GM21576 (cell line): Measurements from ENCODE around the gene ZNF512.
"Not testable (repeated sequence)": the region's sequence is repeated elsewhere in the genome, so short reads cannot be mapped to it uniquely, and the experiment has no call there.

Experiments used
- ATAC-seq: cut with Tn5 transposase; IDR thresholded peaks from one replicate; pipeline ENCODE4 v1.9.1; 2021; ENCODE audit warnings: mild to moderate bottlenecking, moderate library complexity; ENCODE audit not compliant: unreplicated experiment

Gene ZNF512

GRCh38 chr2:27582129-27582694, 630 bp upstream of the ZNF512 start:
- peak; percentile 5 for ATAC-seq

GRCh38 chr2:27583390-27583915, 611 bp downstream of the ZNF512 start:
- no peak for ATAC-seq

GRCh38 chr2:27584597-27584996, 1.8 kb downstream of the ZNF512 start:
- no peak for ATAC-seq

GRCh38 chr2:27587025-27587424, 4.2 kb downstream of the ZNF512 start:
- no peak for ATAC-seq

GRCh38 chr2:27588308-27588707, 5.5 kb downstream of the ZNF512 start:
- no peak for ATAC-seq

- no peak for ATAC-seq
These were observed 8.9 kb downstream of the ZNF512 start for GRCh38 chr2:27591745-27592144.

GRCh38 chr2:27593240-27593639, 10.4 kb downstream of the ZNF512 start:
- ATAC-seq: no peak

GRCh38 chr2:27594020-27594703, 11.3 kb downstream of the ZNF512 start:
- ATAC-seq: not testable (repeated sequence)

- ATAC-seq: not testable (repeated sequence)
These were observed 12.6 kb downstream of the ZNF512 start for GRCh38 chr2:27595412-27595811.

GRCh38 chr2:27596627-27597026, 13.8 kb downstream of the ZNF512 start:
- ATAC-seq: no peak

- ATAC-seq: no peak
These were observed 23.8 kb downstream of the ZNF512 start for GRCh38 chr2:27606611-27607010.

- ATAC-seq: no peak
These were observed 31.1 kb downstream of the ZNF512 start for GRCh38 chr2:27613985-27614384.

GRCh38 chr2:27615316-27615715, 32.5 kb downstream of the ZNF512 start:
- ATAC-seq: no peak

- no peak for ATAC-seq
These were observed 38.7 kb downstream of the ZNF512 start for GRCh38 chr2:27621524-27621923.

- no peak for ATAC-seq
These were observed 40.1 kb downstream of the ZNF512 start for GRCh38 chr2:27622921-27623384.

- ATAC-seq: no peak
These were observed 42.1 kb downstream of the ZNF512 start for GRCh38 chr2:27624943-27625342.

GRCh38 chr2:27626323-27626722, 43.5 kb downstream of the ZNF512 start:
- not testable (repeated sequence) for ATAC-seq

- not testable (repeated sequence) for ATAC-seq
These were observed 44.1 kb downstream of the ZNF512 start for GRCh38 chr2:27626921-27627320.

GRCh38 chr2:27627963-27628766, 45.3 kb downstream of the ZNF512 start:
- ATAC-seq: peak; percentile 16

GRCh38 chr2:27628767-27629709, 46.2 kb downstream of the ZNF512 start, which contains the start of the genes CCDC121 and GPN1:
Gene CCDC121, minus strand, starts transcription at chr2:27629012. Its CDS starts 1,213 bp downstream, at chr2:27627799.
Gene GPN1, plus strand, starts transcription at chr2:27629050. Its CDS starts 9 bp downstream, at chr2:27629059.
- ATAC-seq: peak; percentile 96
